HG03432 (cell line): ENCODE measurements around the gene RIPOR3.

Source experiments
- ATAC-seq: cut with Tn5 transposase; IDR thresholded peaks from one replicate; pipeline ENCODE4 v1.9.1; 2021; ENCODE audit warnings: mild to moderate bottlenecking, moderate library complexity; ENCODE audit not compliant: unreplicated experiment

RIPOR3 gene

GRCh38 chr20:50594231-50594590 is 97.1 kb downstream of the RIPOR3 start:
- no peak for ATAC-seq

DNA sequence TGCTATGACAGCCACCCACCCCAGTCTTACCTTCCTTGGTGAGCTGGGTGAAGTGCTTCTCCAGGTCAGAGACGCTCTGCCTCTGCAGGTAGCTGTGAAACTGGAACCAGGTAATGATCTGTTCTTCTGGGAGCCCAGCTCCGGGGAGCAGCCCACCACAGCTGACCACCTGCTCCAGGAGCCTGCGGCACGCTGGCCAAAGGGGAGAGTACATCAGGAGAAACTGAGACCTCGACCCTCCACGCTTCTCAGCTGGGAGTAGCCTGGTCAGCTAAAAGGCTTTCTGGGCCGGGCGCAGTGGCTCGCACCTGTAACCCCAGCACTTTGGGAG is 98.4 kb downstream of the RIPOR3 start:
- no peak for ATAC-seq

DNA sequence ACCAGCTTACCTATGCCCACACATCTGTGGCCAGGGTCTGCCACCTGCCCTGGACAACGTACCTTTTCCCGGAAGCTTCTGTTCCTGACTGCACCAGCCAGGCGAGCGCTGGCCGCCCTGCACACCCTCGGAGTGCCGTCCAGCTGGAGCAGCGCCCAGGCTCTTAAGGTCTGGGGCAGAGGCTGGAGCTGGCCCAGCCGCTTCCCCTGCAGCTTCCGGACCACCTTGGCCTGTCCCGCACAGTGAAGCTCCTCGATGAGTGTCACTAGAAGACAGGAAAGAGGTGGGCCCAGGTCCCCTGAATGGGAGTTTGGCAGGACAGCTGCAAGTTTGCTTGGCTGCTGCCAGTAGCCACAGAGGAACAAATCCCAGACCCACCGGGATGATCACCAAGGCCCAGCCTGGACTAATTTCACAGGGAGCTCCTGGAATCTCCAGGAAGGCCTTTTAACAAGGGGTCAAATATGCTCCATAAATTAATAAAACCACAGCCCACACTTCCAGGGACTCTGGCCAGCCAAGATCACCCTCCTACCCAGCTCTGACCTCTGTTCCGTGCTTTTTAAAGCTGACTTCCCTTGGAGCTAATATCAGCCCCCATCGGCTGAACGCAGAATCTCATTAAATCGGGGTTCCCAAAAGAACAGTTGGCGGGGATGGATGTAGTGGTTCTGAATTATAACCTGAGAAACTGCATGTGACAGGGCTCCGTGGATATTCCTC is 98.9 kb downstream of the RIPOR3 start:
- ATAC-seq, result no peak

- no peak for ATAC-seq
These were observed 100.0 kb downstream of the RIPOR3 start for GRCh38 chr20:50591233-50591852.

- ATAC-seq, result no peak
These were observed 101.0 kb downstream of the RIPOR3 start for GRCh38 chr20:50590348-50590664.

DNA sequence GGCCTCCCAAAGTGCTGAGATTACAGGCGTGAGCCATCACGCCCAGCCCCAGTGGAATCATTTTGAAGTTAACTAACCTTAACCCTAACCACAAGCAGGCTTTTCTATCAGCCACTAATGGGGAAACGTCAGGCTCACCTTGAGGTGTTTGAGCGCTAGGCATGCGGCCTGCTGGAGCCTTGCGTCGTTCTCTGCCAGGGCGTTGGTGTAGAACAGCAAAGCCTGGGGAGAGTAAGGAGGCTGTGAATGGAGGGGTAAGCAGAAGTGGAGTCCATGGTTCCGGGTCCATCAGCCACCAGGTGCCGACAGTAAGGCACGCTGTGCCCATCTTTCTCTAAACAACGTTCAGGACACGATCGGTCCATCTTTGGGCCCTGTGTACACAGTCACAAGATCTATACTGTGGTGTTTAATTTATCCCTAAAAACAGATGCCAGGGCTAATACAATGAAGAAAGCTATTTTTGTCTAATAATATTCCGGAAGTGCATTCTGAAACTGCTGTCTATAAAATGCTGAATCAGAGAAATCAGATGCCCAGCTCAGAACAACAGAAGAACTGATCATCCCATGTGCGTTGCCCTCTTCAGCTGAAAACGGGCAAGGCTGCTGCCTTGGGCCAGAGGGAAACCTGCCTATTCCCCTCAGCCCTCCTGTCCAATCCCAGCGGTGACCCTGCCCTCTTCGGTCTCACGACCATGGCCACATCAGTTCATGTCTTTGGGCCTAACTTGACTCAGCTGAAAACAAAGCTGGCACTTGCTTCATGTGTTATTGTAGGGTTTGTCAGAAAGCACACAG is 101.6 kb downstream of the RIPOR3 start:
- ATAC-seq, result no peak

DNA sequence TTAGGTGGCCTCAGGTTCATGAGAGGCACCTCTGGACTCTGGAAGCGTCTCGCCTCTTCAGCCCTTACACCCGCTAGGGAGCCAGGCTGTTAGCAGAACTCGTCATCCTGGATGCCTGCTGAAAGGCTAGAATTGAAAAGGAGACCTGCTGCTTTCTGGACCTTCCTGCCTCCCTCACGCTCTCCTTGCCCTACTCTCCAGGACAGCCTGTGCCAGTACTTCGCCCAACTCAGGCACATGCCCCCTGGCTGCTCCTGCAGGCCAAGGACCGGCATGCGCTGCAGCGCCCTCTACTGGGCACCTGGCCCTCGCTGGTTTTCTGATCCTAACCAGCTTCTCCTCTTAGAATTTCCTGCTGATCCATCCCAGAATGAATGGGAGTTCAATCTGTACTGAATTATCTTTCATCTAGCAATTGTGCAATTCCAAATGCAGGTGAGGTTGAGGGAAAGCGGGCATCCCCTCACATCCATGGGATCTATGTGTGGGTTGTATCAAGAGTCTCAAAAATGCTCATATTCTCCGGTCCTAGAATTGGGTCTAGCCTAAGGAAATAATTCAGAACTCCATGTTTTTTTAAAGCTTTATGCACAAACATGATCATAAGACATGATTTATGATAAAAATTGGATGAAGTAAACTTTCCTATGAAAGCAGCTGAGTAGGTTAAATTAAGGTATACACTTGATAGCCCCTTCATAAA is 103.2 kb downstream of the RIPOR3 start:
- ATAC-seq, result no peak

GRCh38 chr20:50587291-50587961 is 103.9 kb downstream of the RIPOR3 start:
- no peak for ATAC-seq

GRCh38 chr20:50586531-50587232 is 104.7 kb downstream of the RIPOR3 start:
- no peak for ATAC-seq

- no peak for ATAC-seq
These were observed 105.7 kb downstream of the RIPOR3 start for GRCh38 chr20:50585678-50586077.

DNA sequence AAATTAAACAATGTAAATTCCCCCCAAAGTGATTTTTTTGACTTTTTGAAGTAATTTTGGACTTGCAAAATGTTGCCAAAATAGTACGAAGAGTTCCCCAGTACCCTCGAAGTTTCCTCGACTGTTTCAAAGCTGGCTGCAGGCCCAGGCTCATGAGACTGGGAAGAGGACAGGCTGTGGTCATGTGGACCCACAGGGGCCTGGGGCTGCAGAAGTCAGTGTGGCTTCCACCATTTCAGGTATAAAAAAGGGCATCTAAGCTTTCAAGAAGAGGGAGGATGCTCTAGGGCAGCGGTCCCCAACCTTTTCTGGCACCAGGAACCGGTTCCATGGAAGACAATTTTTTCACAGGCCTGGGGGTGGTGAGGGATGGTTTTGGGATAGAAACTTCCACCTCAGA is 106.1 kb downstream of the RIPOR3 start:
- ATAC-seq, result no peak

- no peak for ATAC-seq
These were observed 106.7 kb downstream of the RIPOR3 start for GRCh38 chr20:50584687-50585086.

DNA sequence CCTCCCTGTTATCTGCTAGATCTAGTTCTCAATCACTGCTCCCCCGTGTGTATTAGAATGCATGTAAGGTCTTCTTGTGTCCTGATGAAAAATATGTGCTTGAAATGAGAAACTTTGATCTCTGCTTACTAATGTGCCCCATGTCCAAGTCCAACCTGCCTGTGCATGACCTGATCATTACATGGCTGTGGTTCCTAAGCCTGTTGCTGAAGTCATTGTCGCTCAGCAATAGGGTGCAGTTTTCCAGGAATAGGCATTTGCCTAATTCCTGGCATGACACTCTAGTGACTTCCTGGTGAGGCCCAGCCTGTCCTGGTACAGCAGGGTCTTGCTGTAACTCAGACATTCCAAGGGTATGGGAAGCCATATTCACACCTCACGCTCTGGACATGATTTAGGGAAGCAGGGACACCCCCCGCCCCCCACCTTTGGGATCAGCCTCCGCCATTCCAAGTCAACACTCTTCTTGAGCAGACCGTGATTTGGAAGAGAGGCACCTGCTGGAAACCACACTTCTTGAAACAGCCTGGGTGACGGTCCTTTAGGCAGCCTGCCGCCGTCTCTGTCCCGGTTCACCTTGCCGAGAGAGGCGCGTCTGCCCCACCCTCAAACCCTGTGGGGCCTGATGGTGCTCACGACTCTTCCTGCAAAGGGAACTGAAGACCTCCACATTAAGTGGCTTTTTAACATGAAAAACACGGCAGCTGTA is 107.7 kb downstream of the RIPOR3 start:
- no peak for ATAC-seq

DNA sequence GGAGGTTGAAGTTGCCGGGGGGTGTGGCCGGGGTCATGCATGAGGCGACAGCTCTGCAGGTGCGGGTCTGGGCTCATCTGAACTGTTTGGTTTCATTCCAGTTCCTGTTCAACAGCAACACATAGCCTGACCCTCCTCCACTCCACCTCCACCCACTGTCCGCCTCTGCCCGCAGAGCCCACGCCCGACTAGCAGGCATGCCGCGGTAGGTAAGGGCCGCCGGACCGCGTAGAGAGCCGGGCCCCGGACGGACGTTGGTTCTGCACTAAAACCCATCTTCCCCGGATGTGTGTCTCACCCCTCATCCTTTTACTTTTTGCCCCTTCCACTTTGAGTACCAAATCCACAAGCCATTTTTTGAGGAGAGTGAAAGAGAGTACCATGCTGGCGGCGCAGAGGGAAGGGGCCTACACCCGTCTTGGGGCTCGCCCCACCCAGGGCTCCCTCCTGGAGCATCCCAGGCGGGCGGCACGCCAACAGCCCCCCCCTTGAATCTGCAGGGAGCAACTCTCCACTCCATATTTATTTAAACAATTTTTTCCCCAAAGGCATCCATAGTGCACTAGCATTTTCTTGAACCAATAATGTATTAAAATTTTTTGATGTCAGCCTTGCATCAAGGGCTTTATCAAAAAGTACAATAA is 108.6 kb downstream of the RIPOR3 start:
- ATAC-seq, result no peak

DNA sequence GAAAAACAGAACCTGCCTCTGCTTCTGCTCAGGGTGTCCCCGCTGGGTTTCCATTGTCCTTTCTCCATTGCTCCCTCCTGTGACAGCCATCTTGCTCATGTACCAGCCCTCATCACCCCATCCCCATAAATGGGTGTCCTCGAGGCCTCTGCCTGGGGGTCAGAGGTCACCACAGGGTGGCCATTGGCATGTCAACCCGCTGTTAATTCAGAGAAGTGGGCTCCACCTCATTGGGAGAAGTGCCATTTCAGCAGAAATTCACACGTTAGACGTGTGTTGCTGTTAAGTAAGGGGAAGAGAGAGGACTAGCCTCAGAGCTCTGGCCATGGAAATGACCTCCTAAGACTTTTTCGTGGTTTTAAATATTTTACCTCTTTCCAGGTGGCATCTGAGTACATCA is 109.2 kb downstream of the RIPOR3 start:
- ATAC-seq, result no peak

DNA sequence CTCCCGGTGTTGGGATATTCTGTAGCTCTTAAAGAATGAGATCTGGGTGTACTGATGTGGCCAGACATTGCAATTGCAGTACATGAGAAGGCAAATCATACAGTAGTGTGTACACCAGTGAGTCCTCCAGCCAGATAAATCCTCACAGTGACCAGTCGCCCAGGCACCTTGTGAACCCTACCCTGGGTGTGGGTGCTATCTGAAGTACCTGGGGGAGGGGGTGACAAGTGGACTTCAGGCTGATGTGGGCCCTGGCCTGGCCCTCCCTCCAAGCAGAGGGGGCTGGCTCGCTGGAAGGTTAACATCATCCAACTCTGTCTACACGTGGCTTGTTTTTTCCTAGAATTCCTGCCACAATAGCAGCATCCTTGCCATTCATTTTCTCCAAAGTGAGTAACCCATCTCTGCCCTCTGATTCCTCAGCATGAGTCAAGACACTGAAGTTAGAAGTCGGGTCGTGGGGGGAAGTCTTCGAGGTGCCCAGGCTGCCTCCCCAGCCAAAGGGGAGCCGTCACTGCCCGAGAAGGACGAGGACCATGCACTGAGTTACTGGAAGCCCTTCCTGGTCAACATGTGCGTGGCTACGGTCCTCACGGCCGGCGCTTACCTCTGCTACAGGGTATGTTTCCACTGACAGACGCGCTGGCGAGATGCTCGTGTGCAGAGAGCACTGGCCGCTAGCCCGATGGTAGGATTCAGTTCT is 110.3 kb downstream of the RIPOR3 start:
- ATAC-seq, result no peak

GRCh38 chr20:50580016-50580747 is 111.2 kb downstream of the RIPOR3 start:
- no peak for ATAC-seq

GRCh38 chr20:50579511-50579910 is 111.8 kb downstream of the RIPOR3 start:
- no peak for ATAC-seq
